Endometrium (tissue), 2 donors: ENCODE data around the gene WFDC12.
"Not testable (repeated sequence)": the region's sequence is repeated elsewhere in the genome, so short reads cannot be mapped to it uniquely, and the experiment has no call there.

Source experiments
- FAIRE-seq: peaks from 2 replicates; lab custom pipeline; 2012; peaks lifted over from hg19 to GRCh38; lab: Jason Lieb, UNC
- donor health status: control.
- donor health status: control.

Gene WFDC12

GRCh38 chr20:45124365-45124764 is at the start of gene WFDC12:
WFDC12 (minus strand) TSS chr20:45124465; CDS start chr20:45124447, 18 bp downstream.
- FAIRE-seq: no peak

DNA sequence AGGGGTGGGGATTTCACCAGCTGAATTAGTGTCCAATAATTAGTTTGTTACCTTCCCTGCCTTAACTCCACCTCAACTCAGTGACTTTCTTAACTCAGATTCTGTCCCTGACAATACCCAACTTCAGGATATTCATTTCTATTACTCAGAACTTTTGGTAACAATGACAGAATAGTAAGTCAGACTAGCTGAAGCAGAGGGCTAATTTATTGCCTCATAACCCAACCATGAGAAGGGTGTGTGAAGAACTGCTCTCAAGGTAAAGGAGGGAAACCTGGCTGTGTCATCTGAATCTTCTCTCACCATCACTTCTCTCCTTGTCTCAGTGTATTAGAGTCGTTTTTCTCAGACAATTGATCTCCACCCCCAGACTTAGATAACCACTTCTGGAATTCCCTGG is 49.3 kb upstream of the WFDC12 start:
- no peak for FAIRE-seq

DNA sequence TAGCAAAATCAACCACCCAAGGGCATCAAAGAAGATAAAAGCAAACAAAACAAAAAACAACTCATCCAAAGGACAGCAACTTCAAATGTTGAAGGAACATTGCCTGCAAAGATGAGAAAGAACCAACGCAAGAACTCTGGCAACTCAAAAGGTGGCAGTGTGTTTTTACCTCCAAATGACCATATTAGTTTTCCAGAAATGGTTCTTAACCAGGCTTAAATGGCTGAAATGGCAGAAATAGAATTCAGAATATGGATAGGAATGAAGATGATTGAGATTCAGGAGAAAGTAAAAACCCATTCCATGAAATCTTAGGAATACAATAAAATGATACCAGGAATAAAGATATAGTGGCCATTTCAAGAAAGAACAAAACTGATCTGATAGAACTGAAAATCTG is 40.6 kb upstream of the WFDC12 start:
- no peak for FAIRE-seq

DNA sequence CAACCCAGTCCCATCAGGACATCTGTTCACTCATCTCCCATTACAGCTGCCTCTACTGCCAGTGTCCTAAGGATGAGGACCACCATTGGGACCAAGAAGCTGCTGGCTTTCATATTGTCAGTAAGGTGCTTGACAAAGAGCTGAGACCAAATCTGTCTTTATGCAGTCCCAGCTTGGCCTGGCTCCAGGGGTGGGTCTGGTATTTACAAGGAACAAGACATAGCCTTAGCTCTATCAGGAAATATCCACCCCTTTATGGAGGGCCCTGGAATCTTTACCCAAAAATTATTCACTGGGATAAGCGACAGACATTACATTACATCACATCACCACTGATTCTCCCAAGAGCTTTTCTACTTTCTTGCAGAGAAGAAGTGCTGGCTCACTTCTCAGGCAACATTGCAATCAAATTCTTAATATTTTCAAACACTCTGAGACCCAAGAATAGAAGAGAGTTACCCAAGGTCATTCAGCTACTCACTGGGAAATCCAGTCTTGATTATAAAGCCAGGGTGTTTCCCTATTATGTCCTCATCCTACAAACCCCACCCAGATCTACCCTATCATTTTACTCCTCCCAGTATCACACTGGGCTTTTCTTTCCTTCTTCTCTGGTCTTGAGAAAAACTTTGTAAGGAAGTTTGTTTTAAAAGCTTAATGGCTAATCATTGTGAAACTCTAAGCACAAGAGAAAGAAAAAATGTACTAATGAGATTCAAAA is 39.0 kb upstream of the WFDC12 start:
- FAIRE-seq: no peak

DNA sequence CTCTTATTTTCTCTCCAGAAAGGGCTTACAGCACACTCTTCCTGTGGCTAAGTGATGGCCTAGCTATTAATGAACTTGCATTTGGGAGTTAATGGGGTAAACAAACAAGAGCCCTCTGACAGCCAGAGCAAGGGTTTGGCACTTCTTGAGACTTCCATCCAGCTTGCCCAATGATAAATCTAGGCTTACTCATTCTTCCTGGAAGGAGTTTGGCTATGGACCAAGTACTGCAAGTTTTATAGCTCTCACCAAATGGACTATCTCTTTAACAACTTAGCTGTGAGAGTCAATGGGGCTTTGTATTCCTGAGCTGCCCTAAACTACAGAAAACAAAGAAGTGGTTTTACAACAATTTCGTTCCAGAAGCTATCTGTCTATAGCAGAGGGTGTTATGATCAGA is 33.7 kb upstream of the WFDC12 start:
- FAIRE-seq: no peak

DNA sequence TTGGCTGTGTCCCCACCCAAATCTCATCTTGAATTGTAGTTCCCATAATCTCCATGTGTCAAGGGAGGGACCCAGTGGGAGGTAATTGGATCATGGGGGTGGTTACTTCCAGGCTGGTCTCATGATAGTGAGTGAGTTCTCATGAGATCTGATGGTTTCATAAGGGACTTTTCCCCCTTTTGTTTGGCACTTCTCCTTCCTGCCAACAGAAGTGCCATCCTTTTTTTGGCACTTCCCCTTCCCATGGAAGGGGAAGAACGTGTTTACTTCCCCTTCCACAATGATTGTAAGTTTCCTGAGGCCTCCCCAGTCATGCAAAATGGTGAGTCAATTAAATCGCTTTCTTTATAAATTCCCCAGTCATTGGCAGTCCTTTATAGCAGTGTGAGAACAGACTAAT is 32.4 kb upstream of the WFDC12 start:
- no peak for FAIRE-seq

- not testable (repeated sequence) for FAIRE-seq
Measured at GRCh38 chr20:45154794-45155193, 30.5 kb upstream of the WFDC12 start.

- FAIRE-seq: no peak
Measured at GRCh38 chr20:45154183-45154582, 29.9 kb upstream of the WFDC12 start.

DNA sequence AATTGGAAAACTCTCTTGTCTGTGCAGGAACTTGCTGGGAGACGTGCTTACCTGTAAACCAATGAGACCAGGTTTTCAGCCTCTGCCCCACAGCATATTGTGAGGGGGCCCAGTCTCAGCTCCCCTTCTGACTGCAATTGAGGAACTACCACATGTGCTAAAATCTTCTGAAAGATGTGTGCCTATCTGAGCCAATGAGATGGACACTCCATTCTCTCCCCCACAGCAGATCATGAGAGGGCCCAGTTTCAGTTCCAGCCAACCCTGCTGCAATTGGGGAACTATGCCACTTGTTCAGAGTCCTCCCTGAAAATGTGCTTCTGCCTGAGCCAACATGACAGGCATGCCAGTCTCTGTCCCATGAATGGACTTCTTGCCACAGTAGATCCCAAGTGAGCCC is 29.5 kb upstream of the WFDC12 start:
- no peak for FAIRE-seq

DNA sequence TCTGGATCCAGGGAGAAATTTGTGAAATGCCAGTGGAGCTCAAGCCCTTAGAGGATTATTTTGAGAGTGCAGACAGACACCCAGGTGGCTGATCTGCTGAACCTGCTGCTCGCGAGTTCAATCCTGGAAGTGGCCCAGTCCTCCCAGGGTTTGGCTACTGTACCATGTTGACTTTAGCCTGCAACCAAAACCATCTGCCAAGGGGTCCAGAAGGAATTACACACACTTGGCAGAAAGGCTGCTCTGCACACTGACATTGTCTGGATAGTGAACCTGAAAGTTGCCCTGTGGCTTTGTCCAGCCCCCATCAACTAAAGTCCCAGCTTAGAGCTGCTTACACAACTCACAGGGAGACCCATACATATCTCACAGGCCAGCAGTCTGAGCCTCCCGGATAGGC is 28.9 kb upstream of the WFDC12 start:
- no peak for FAIRE-seq

DNA sequence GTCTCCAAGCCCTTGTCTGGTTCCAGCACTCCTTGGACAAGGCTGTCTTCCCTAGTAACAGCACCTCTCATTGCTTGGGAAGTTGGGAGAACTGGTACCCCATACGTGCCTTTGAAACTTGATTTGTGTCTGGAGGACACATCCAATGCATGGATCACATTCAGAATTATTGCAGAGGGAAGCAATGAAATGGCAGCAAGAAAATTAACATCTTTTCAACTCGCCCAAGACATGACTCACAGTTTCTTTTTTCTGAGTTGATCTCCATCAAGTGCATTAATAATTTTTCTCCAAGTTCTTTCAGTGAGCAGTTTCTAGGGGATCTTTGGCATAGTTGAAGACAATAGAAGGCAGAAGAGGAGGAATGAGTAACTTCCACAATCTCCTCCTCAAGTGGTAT is 28.1 kb upstream of the WFDC12 start:
- no peak for FAIRE-seq

GRCh38 chr20:45149062-45149461 is 24.8 kb upstream of the WFDC12 start:
- no peak for FAIRE-seq

DNA sequence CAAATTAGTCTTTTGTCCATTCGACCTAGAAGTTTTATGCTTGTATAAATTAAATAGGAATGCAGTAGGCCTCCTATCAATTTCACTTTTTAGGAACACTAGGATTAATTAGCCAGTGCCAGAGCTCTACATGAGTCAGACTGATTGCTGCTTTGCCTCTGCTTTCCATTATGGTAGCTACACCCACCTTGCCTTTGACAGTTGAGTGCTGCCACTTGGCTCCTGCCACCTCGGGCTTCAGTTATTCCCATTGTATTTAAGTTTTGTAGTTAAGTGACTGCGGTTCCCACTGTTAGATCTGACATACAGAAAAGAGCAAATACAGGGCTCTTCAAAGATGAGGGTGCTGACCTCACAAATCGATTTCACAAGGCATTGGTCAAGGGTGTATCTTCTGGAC is 16.6 kb upstream of the WFDC12 start:
- no peak for FAIRE-seq

GRCh38 chr20:45139733-45140375 is 15.6 kb upstream of the WFDC12 start:
- not testable (repeated sequence) for FAIRE-seq

GRCh38 chr20:45138561-45139300 is 14.5 kb upstream of the WFDC12 start:
- FAIRE-seq: no peak

DNA sequence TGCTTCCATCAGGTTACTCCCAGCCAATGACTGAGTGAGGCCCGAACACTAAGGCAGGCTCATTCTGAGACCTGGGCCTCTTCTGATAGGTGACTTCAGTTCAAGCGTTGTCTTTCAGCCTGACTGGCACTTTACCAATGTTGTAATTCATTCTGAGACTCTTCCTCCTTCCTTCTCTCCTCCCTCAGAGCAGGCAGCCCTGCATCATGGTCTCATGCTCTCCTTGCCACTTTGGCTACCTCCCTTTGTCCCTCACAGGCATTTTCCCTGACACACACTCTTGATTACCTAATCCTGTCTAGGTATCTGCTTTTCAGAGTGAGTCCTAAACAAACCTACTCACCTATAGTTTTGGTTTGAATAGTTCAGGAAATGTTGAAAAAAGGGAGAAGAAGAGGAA is 12.6 kb upstream of the WFDC12 start:
- no peak for FAIRE-seq

GRCh38 chr20:45128099-45128498 is 3.8 kb upstream of the WFDC12 start:
- no peak for FAIRE-seq

DNA sequence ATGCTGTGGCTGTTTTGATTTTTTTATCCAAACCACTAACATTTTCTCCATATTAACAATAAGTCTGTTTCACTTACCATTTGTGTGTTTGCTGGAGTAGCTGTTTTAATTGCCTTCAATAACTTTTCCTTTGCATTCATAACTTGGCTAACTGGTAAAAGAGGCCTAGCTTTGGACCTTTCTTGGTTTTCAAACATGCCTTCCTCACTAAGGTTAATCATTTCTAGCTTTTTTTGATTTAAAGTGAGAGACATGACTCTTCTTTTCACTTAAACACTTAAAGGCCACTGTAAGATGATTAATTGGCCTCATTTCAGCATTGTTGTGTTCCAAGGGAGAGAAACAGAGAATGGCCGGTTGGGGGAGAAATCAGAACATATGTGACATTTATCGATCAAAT is 2.9 kb downstream of the WFDC12 start:
- no peak for FAIRE-seq

- no peak for FAIRE-seq
Measured at GRCh38 chr20:45119556-45120266, 4.6 kb downstream of the WFDC12 start.

DNA sequence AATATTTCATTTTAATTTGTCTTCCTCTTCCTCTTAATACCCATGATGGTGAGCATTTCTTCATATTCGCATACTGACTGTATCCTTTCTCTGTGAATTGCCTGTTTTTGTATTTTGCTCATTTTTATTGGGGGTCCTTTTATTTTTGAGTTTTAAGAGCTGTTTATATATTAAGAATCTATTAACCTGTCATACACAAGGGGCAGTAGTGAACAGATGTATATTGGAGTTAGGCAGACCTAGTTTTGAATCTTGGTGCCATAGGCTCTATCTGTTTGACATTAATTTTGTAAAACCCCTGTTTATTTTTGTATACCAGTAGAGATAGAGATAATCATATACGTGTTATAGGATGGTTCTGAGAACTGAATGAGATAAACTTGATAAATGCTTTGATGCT is 6.2 kb downstream of the WFDC12 start:
- FAIRE-seq: no peak

DNA sequence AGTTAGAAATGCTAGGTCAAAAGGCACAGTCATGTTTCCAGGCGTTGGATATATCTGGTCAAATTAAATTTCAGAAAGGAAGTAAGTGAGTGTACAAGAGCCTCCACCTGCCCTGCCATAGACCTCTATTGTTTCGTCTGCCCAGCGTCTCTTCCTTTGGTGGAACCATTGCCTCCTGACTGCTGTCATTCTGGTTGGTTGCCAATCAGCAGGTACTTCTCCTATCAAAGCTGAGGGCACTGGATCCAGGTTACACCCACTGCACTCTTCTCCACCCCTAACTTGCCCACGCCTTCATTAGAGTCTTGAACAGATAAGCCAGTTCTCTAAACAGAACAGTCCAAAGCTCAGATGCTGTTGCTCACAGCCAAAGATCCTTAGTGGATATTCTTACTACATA is 6.7 kb downstream of the WFDC12 start:
- no peak for FAIRE-seq

GRCh38 chr20:45115829-45116228 is 8.4 kb downstream of the WFDC12 start:
- FAIRE-seq: no peak

GRCh38 chr20:45115386-45115774 is 8.9 kb downstream of the WFDC12 start:
- no peak for FAIRE-seq
